HG02938 (cell line): ENCODE measurements around the gene TUBA3C.
"Not testable (repeated sequence)": the region's sequence is repeated elsewhere in the genome, so short reads cannot be mapped to it uniquely, and the experiment has no call there.

ENCODE experiments used
- ATAC-seq: cut with Tn5 transposase; IDR thresholded peaks from one replicate; pipeline ENCODE4 v1.9.1; 2021; ENCODE audit warnings: mild to moderate bottlenecking, moderate library complexity; ENCODE audit not compliant: unreplicated experiment

TUBA3C gene

DNA sequence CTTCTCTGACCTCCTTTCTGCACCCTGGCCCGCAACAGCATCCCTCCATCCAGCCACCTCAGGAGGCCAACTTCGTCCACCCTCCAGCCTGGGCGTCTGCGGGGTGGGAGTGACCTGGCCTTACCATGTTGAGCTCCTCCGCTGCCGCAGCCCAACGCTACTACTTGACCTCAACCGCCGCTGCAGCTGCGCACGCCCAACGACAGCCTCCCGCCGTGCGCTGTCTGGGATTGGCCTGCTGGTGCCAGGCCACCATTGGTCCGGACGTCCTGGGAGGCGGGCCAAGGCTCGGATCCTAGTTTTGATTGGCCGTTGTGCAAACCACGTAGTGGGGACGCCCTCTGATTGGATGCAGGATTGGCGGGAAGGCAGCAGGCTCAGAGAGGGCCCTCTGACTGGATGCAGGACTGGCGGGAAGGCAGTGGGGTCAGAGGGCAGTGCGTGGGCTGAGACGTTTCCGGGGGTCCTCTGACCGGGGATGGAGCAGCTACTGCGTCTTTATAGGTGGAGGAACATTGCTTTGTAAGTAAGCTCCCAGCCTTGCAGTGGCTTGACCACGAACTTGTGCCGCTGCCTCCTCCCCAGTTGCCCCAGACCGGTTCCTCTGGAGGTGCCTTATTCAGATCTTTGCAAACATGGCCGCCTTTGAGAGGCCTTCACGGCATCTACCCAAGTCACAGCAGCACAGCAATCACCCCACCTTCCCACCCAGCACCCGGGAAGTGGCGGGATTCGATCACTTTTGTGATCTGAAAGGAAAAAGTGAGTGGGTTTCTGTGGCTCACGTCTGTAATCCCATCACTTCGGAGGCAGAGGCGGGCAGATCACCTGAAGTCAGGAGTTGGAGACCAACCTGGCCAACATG, at the start of gene TUBA3C:
TUBA3C (minus strand) TSS at position 204 of the 865 bp plus-strand sequence; CDS start at position 127, 77 bp downstream.
- no peak for ATAC-seq

- ATAC-seq, result not testable (repeated sequence)
Measured at GRCh38 chr13:19207413-19207812, 25.8 kb upstream of the TUBA3C start.

- ATAC-seq, result not testable (repeated sequence)
Measured at GRCh38 chr13:19192622-19193021, 11.0 kb upstream of the TUBA3C start.

- not testable (repeated sequence) for ATAC-seq
Measured at GRCh38 chr13:19189911-19190310, 8.3 kb upstream of the TUBA3C start.

- ATAC-seq, result not testable (repeated sequence)
Measured at GRCh38 chr13:19189368-19189767, 7.7 kb upstream of the TUBA3C start.

DNA sequence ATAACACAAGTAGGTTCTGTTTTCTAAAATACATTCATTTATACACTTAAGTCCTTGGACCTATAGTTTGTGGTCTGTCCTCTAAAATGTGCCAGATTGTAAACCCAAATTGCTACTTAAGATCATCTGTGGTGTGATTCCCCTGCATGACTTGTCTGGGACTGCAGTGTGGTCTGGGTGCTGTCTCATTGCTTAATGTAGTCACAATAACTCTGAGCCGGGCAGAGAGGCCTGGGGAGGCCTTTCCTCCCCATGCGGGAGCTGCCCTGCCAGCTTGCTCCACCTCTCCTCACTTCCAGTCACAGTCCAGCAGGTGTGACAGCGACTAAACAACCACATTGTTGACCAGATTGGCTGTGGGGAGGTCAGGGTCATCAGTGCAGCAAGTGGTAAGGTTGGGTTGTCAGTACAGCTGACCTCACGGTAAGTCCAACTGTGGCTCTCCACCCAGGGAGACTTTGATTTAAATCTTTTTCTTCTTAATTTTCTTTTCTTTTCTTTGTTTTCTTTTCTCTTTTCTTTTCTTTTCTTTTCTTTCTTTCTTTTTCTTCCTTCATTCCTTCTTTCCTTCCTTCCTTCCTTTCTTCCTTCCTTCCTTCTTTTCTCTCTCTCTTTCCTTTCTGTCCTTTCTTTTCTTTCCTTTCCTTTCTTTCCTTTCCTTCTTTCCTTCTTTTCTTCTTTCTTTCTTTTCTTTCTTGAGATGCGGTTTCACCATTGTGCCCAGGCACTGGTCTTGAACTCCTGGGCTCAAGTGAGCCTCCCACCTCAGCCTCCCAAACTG, 4.4 kb upstream of the TUBA3C start:
- ATAC-seq, result no peak

DNA sequence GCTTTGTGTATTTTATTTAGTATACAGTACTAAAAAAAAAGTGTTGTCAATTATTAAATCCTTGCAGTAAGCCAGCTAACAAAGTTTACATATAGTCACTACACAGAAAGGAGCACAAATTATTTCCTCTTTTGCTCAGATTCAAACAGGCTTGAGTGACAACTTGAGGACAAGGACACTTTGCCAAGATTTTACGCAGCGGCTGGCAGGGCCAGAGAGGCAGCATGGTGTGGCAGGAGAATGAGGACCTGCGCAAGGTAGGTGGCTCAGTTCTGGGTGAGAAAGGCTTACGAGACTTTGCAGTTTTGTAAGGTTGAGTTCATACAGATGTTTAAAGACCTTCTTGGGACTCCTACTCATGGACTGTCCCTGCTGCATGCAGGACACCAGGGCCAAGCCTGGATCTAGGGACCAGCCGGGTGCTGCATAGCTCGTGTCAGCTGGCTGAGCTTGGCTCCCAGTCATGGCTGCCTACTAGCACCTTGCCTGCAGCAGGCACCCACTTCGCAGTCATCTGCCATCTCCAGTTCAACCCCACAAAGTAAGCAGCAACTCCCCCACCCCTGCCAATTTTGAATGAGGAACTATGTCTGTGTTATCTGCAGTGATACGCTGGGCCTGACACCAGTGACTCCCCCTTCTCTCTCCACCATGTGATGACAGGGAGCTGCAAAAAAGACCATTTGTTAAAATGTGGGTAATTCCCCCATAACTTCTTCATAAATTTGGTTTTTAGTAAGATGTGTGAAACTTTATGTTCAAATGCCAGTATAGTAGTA, 3.7 kb upstream of the TUBA3C start:
- no peak for ATAC-seq

- no peak for ATAC-seq
Measured at GRCh38 chr13:19184176-19184575, 2.6 kb upstream of the TUBA3C start.

DNA sequence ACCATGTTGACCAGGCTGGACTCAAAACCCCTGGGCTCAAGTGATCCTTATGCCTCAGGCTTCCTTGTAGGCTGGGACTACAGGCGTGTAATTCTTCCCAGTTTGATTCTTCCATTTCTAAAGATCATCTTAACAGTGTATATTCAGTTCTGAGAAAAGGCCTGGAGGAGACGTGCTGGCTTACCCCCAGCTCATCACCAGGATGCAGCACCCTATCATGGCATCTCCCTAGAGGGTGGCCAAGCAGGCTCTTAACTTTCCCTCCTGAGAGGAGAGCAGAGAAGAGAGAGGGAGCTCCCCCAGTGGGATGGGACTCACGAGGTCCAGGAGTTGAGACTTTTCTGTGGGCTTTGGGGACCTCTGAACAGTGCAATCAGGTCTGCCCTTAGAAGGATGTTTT, 2.1 kb upstream of the TUBA3C start:
- ATAC-seq, result no peak

- no peak for ATAC-seq
Measured at GRCh38 chr13:19182536-19182935, 912 bp upstream of the TUBA3C start.

DNA sequence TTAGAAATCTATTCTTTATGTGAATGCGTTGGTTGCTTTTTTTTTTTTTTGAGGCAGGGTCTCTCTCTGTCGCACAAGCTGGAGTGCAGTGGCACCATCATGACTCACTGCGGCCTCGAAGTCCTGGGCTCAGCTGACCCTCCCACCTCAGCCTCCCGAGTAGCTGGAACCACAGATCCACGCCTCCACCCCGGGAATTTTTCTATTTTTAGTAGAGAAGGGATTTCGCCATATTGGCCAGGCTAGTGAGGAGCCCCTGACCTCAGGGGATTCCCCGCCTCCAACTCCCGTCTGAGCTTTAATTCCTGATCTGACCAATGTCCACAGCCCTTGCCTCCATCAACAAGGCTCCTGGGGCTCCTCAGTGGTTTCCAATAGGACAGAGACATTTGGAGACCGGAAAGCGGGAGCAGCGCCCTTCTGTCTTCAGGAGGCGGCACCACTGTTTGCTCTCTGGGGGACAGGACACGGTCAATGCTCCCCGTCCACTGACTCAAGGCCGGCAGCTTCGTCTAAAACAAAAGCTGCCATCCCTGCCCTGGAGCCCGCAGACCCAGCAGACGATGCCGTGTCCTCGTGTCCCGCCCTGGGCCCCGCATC, 503 bp downstream of the TUBA3C start:
- no peak for ATAC-seq

- no peak for ATAC-seq
Measured at GRCh38 chr13:19179916-19180315, 1.7 kb downstream of the TUBA3C start.

- ATAC-seq, result no peak
Measured at GRCh38 chr13:19178901-19179593, 2.6 kb downstream of the TUBA3C start.

GRCh38 chr13:19176981-19177776, 4.4 kb downstream of the TUBA3C start:
- not testable (repeated sequence) for ATAC-seq

DNA sequence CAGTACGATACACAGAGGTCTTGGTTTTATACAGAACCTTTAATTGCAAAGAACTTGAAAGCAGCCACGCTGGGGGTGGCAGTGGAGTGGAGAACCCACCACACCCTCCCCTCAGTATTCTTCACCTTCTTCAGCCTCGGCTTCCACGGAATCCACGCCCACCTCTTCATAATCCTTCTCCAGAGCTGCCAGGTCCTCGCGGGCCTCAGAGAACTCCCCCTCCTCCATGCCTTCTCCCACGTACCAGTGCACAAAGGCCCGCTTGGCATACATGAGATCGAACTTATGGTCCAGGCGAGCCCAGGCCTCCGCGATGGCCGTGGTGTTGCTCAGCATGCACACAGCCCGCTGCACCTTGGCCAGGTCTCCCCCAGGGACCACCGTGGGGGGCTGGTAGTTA, 7.9 kb downstream of the TUBA3C start:
- ATAC-seq, result no peak

DNA sequence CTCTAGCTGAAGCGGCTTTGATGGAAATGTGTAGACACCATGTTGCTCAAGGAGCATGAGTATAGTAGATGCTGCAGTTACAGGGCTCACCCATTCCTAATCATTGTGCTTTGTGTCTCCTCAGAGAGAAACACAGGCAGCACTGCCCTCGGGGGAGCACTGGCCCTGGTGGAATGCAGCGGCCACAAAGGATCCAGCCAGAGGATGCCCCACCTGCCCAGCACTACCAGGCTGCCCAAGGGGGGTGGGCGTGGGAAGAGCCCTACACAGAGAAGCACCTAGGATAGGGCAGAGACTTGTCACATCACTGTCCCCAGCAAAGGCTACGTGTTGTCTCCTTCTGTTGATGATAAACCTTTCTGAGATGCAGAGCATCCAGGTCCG, 9.0 kb downstream of the TUBA3C start:
- no peak for ATAC-seq

DNA sequence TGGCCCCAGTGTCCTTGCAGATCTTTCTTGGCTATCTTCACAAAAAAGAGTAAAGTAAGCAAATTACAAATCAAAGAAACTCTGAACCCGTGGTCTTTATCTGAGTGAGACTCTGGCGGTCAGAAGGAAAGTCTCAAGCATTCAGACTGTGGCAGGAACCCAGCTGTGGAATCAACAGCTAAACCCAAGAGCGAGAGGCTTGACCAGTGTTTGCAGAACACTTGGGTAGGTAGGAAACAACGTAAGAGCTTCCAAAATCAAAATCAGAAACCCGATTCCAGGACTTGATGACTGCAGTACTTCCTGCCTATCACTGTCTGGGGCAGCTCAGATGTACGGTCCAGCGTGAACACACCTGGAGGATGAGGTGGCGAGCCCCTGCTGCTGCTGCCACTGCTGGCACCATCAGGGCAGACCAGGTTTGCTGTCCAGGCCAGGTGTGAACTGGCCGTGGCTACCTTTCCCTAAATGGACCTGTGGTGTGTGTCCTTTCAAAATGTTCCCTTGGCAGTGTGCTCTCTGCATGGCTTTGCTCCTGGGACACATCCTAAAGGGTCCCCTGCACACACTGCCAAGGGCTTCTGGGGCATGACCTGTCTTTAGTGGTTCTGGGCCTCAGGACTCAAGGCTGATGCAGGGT, 9.5 kb downstream of the TUBA3C start:
- no peak for ATAC-seq

- no peak for ATAC-seq
Measured at GRCh38 chr13:19171563-19171962, 10.1 kb downstream of the TUBA3C start.

- no peak for ATAC-seq
Measured at GRCh38 chr13:19169991-19170390, 11.6 kb downstream of the TUBA3C start.
